ENCODE measurements around the gene PIP4K2A.
"Not testable (repeated sequence)": the region's sequence is repeated elsewhere in the genome, so short reads cannot be mapped to it uniquely, and the experiment has no call there.

The PIP4K2A gene

DNA sequence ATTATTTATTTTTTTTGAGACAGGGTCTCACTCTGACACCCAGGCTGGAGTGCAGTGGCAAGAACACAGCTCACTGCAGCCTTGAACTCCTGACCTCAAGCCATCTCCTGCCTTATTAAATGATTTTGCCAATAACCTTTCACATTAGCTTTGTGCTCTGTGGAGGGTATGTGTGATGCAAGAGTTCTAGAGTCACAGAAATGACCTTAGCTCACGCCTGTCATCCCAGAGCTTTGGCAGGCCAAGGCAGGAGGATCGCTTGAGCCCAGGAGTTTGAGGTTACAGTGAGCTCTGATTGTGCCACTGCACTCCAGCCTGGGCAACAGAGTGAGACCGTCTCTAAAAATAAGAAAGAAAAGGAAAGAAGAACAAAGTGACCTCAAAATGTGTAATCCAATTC lies 4.3 kb upstream of the PIP4K2A start:
- not testable (repeated sequence) for DNase-seq

DNA sequence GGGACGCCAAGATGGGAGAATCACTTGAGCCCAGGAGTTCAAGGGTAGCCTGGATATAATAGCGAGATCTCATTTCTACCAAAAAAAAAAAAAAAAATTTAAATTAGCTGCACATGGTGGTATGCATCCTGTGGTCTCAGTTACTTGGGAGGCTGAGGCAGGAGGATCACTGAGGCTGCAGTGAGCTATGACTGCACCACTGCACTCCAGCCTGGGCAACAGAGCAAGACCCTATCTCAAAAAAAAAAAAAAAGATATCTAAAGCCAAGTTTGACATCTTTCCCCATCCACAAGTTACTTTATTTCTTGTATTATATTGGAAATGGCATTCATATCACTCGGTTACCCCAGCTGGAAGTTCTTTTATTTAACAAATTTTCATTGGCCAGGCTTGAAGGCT lies 3.4 kb upstream of the PIP4K2A start:
- no peak for DNase-seq

DNA sequence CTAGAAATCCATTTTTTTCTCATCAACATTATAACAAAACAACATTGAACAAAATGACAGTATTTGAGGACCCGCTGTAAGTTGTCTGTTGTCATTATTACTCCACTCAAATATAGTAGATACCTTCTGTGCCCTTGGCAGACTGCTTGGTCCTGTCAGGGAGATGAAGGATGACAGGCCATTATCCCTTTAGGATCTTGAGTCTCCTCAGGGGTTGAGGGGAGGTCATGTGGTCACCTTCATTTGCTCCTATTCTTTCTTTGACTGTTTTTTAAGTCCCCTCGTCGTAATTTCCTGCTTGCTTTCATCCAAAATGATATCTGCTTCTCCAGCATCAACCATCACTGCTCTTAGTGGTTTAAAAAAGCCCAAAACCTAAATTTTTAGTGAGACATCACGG lies 2.6 kb upstream of the PIP4K2A start:
- no peak for DNase-seq

DNA sequence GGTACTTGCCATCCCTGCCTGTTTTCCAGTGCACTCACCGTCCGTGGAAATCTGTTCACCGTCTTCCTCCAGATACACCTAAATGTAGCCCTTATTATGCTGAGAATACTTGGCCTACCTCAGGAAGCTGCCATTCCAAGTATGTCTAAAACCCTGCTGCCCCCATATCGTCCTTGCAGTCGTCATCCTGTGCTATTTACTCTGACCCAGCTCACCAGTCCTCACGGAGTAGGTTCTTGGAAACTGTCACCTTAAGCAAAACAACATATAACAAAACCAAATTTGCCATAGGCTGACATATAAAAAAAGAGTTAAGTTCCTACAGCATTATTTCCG lies 880 bp upstream of the PIP4K2A start:
- DNase-seq = no peak

DNA sequence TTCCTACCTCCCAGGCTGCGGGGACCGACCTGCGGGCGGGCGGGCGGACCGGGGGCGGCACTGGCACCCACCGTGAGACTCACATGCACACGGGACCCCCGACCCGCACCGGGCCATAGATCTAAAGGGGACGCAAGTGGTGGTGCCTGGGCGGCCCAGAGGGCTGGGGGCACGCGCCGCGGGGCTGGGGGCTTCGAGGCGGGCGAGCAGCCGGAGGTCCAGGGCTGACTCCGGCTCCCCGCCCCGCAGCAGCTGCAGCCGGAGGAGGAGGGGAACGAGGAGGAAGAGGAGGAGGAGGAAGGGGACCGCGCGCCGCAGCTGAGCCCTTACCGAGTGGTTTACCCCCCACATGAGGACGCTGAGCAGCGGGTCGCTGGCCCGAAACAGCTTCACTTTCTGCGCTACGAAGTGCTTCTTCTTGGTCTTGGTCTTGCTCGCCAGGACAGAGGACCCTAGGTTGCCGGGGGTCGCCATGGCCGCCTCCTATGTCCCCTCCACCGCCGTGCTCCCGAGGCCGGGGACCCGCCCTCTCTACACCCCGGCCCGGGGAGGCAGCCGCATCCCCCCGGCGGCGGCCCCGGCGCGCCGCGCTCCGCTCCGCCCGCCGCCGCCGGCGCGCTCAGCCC lies 412 bp downstream of the PIP4K2A start:
- no peak for DNase-seq

DNA sequence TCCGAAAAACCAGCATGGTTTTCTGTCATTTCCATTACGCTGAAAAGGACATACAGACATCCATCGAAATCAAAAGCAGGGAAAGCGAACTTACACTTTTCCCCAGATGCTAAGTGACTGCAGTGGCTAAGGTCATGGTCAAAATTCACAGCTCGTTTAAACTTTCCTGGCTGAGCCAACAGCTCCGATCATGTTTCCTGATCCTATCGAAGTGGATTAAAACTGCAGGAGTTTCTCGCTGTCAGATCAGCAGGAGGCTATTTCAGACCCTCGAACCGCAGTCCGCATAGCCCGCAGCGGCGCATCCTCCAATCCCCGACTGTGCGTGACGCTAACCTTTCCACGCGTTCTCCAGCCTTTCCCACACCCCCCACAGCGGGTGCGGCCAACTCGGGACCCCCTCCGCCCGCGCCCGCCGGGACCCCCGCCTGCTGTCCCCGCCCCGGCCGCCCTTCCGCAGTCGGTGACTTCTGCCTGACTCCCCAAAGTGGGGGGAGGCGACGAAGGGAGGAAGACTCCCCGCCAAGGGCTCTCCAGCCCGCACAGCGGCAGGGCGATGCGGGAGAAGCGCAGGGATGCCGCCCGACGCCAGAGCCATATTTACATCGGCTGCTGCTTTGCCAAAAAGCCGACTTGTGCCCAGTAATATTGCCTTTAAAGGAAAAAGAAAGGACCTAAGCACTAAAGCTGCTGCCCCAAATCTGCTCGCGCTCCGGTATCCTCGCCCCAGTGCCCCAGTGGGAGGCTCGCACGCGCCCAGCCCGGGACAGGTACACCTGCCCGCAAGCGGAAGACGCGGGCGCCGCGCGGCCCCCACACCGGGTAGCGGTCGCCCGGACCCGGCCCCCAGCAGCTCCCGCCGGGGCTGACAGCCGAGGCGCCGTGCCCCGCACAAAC lies 1.2 kb downstream of the PIP4K2A start:
- no peak for DNase-seq

DNA sequence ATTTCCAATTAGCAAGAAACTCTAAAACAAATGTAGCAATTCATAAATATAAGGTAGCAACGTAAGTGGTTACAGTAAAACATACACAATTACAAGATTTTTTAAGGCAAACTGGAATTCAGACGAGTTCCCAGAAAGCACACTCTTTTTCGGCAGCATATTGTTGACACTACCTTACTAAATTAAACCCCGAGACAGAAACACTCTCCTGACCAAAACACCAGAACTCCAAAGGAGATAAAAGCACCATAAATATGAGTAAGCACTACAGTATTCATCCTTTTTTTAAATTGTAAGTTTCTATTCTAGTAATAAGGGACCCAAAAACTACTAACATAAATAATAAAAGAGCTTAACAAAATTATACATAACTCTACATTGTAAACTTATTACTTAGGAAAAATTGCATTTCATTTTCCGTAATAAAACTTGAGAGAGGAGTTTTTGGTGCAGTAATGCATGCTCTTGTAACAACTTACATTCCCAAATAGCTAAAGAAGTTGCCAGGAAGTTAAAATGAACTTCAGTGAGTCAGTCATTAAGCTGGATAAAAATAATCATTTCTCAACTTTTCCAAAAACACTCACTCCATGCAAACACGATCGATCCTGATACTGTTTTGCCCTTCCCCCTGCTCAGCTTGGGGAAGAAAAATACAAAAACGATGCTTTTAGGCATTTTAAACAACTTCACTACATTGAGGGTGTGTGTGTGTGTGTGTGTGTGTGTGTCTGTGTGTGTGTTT lies 2.0 kb downstream of the PIP4K2A start:
- DNase-seq = no peak

DNA sequence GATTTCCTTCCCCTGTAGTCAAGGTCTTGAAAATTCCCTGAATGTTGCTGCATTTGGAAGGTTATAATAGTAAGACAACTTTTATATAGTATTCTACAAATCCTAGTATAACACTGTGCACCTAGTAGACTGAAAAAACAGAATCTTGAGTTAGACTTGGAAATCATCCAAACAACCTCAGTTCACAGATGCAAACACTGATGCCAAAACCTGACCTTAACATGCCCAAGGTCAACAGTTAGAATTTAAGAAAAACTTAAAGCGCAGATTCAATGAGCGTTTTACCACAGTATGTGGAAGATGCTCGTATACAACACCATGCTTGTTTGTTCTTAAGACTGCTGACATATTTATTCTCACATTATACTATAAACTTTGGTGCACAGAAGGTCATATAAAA lies 3.0 kb downstream of the PIP4K2A start:
- DNase-seq = no peak

DNA sequence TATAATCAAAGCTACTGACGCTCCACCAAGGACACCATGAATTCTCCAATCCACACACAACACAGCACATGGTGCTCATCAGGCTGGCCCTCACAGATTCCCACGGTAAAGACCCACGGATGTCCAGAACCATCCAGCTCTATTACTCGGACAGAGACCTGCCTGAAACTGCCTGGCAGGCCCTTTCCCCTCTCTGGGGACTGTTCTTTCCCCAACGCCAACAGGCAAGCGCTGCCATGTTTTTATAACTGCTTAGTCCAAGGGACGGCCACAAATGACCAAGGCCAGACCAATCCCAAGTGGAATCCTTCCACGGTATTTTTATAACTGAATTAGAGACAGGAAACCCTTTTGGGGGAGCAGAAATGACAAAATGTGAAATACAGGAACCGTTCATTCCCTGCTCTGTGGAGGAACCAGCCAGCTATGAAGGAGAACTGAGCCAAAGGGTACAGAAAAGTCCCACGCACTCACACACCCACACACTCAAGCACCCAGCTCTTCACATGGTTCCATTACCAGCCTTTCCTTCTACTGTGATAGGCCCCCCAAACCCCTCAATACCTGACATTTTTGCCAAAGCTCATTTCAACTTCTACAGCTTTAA lies 4.1 kb downstream of the PIP4K2A start:
- DNase-seq = no peak

DNA sequence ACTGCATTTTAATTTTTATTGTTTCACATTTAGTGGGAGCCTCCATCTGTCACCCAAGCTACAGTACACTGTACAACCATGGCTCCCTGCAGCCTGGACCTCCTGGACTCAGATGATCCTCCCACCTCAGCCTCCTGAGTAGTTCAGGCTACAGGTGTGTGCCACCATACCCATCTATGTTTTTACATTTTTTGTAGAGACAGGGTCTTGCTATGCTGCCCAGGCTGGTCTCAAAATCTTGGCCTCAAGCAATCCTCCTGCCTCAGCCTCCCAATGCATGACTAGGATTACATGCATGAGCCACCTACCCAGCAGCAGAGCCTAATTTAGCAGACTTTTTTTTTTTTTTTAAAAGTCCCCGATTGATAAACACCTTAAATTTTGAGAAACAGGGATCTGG lies 5.6 kb downstream of the PIP4K2A start:
- no peak for DNase-seq

DNA sequence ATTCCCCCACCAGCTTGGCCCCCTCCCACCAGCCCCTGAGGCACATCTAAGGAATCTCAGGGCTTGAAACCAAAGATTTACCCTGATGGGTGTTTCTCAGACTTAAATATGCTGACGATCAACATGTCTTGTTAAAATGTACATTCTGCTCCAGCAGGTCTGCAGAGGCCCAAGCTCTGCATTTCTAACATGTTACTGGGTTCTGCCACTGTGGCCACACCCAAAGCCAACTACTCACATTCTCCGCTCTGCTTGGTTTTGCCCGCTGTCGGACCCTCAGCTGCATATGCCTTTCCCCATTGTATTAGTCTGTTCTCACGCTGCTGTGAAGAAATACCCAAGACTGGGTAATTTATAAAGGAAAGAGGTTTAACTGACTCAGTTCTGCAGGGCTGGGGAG lies 8.9 kb downstream of the PIP4K2A start:
- DNase-seq = no peak

DNA sequence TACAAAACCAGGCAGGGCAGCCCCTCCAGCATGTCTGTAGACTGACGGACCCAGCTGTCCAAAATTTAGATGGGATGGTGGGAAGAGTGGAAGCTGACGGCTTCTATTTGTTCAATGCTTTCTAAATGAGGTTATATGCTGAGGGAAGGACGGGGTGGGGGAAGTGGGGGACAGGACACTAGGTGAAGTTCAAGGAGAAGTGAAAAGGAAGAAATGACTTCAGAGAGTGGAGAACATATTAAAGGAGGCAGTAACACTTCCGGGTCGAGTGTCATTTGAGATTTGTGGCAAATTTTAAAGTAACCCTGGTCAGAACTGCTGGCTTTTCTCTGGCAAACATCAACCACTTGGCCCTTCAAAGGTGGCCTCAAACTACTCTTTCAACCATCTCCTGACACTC lies 9.4 kb downstream of the PIP4K2A start:
- DNase-seq = no peak

DNA sequence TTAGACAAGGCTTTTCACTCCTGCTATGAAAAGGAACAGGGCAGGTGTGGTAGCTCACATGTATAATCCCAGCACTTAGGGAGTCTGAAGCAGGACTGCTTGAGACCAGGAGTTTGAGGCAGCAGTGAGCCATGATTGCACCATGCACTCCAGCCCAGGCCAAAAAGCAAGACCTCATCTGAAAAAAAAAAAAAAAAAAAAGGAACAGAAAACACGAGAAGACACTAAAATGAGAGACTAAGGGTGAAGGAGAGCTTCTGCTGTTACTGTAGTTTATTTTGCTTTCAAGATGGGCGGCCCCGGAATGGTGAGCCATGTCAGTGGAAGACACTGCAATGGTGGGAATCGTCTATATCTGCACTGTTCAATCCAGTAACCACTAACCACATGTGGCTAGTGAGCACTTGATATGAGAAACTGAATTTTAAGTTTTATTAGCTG lies 9.9 kb downstream of the PIP4K2A start:
- no peak for DNase-seq

DNA sequence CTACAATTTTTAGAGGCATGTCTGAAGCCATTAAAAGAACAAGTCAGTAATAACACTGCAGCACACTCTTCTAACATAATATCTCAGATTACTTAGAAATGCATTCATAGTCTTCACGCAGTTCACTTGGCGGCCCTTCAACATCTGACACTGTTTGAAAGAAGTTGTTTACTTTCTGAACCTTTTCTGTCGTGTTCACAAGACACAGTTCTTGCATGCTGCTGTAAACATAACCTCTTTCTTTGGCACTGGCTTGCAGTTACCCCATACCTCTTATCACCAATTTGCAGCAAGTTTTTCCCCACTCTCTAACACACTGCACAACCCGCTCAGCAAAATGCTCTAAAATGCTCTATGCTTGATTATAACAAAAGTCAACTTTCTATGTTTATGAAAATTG lies 12.0 kb downstream of the PIP4K2A start:
- DNase-seq = no peak

DNA sequence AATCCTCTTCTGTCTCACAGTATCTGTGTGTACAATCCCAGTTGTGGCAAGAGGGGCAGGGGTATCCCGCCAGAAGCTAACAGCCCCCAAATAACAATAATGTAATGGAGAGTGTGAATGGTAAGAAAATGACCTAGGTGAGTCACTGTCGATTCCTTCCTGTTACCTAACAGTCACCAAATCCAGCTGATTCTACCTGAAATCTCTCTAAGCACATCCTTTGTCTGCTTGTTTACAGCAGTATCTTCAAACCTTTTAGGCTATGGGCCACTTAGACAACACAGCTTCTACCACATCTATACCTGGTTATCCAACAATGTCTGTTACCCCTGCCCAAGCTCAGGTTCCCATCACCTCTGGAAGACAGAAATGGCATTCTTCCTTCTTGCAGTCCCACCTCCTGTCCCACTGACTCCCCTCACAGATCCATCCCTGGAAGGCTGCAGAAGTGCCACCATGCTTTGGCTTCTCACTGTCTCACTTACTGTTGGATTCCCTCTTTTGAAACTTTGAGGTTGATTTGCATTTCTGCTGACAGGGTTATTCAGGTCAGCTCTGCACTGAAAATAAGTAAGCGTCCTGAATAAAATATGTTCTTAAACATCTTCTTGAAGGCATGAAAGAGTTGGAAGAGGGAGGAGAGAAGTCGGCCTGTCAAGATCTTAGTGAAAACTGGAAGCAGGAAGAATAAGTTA lies 13.1 kb downstream of the PIP4K2A start:
- no peak for DNase-seq

DNA sequence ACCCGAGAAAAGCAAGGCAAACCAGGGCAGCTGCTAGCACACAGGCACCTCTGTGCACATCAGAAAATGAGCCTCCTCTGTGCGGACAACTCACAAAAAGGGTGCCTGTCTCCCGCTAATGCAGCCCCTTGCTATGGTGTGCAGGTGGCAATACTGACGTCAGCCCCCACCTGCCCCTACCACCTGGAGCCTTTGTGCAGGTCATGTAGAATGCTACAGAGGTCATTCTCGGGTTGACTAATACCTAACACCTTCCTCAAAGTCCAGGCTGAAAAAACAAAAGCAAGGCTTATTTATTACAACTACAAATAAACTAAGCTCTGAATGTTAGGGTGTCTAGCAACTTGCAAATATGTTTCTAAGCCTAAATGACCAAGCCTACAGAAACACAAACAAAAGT lies 13.9 kb downstream of the PIP4K2A start:
- no peak for DNase-seq

DNA sequence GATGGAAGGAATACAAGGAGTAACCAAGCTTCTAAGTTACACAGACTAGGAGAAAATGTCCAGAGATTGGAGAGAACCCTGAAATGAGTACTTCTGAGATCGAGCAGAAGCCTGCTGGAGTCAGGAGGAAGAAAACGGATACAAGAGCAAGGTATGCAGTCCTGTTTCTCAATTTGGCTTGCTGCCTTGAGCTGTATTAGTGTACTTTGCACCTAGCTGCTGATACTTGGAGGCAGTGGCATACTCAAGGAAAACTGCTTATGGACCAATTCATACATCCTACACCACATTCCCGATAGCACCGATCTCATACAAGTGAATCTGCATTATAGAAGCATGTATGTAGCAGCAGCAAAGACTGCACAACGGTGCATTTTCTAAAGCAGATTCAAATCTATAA lies 14.4 kb downstream of the PIP4K2A start:
- no peak for DNase-seq

DNA sequence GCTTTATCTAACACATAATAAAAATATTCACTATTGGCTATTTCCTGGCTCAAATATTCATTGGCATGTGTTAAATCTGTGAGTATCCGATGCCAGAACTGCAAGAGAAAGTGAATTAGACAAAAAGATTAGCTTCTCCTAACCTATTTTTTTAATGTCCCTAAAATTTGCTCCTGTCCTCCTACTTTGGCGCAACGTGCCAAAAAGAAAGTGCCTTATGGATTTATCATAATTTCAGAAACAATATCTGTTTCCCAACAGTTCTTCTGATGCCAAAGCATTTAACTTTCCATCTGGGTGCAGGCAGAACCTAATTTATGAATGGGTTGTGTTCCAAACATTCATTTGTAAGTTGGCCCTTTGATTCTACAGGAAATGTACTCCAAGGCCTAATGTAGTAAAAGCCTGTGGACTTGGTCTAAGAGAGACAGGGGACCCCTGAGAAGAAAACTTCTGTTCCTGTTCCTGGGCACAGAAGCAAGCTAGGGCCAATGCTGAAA lies 15.4 kb downstream of the PIP4K2A start:
- no peak for DNase-seq

DNA sequence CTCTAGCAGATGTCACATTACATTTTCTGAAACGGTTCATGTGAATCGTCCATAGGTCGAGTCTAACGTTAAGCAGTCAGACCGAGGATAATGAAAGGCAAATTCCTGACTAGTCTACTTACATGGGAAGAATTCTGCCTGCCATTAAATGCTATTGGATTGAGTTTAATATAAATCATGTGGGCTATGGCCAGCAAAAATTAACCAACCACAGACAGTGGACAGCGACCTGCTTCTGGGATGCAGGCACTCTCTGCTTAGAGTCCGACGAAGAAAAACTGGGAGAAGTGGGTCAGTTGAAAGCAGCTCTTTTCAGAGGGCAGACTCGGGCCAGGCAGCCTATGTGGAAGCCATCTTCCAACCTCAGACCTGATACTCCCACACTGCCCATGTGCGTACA lies 16.6 kb downstream of the PIP4K2A start:
- DNase-seq = no peak

DNA sequence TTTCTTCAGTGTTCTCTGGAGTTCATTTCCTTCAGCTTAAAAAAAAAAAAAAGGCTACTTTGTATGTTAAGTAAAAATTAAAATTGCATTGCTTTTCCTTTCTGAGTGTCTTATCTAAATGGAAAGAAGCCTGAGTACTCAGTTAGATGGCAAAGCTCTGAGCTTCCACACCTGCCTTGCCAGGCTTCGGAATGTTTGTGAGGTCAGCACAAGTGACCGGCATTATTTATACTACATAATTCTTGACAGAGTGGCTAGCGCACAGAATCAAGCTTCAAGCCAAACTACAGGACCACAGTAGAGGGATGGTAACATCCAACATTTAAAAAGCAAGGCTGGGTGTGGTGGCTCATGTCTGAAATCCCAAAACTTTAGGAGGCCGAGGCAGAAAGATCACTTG lies 17.3 kb downstream of the PIP4K2A start:
- no peak for DNase-seq

DNA sequence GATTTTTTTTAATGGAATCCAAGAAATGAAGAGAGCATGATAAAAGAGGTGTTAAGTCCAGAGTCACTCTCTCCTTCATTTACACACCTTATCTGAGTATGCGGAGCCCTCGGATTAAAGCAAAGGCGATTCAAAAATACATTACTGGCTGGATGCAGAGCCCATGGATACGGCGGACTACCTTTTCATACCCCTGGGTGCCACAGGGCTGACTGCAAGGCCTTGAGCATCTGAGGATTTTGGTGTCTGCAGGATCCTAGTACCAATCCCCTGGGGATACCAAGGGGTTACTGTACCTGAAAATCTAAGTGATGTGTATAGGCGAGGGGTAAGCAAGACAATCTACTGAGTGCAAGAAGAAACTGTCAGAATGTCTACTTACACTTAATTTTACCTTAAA lies 20.5 kb downstream of the PIP4K2A start:
- no peak for DNase-seq

DNA sequence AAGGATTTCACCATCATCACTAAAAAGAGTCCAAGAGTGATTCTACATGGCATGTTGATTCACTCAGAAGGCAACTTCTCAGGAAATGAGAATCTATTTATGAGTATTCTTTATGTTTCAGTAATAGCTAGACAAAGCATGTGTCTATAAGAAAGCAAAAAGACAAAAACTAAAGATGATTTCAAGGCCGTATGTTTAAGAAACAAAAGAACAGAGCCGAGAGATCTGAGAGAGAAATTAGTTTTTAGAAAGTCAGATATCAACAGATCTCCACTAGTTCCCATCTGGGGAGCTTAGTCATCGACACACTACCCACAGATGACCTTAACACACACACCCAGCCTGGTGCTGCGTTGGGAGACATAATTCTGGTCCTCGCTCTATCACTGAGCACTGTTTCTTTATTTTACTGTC lies 21.0 kb downstream of the PIP4K2A start:
- no peak for DNase-seq

DNA sequence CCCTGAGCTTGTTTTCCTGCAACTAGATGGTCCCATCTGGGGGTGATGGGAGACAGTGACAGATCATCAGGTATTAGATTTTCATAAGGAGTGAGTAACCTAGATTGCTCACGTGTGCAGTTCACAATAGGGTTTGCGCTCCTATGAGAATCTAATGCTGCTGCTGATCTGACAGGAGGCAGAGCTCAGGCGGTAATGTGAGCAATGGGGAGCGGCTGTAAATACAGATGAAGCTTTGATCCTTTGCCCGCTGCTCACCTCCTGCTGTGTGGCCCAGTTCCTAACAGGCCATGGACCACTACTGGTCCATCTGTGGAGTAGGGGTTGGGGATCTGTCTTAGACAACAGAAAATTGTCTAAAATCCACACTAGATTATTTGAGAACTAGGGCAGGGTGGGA lies 22.3 kb downstream of the PIP4K2A start:
- not testable (repeated sequence) for DNase-seq

Measured in NCI-H1048 (cell line).